Mesendoderm (in vitro differentiated cells): Measurements from ENCODE around the gene USP17L29. TPM values are rescaled to one million over a fixed set of nuclear protein-coding genes. Genes with fewer than 3 reads are reported as not detected.
"Not testable (repeated sequence)": the region's sequence is repeated elsewhere in the genome, so short reads cannot be mapped to it uniquely, and the experiment has no call there.

ENCODE experiments used
- DNase-seq: peaks from one replicate; pipeline ENCODE4 v3.0.0; 2013
- H2AK5ac ChIP-seq: 2 replicates; pipeline ENCODE4 v1.6.1; 2013; ENCODE audit warnings: low read length, inconsistent platforms
- H2BK120ac ChIP-seq: 2 replicates; pipeline ENCODE4 v1.6.1; 2013; ENCODE audit warnings: low read depth, mild to moderate bottlenecking, low read length, moderate library complexity, mixed read lengths
- H2BK15ac ChIP-seq: replicated peaks from 2 replicates; pipeline ENCODE4 v1.6.1; 2013; ENCODE audit warnings: low read depth, mild to moderate bottlenecking, moderate library complexity
- H2BK5ac ChIP-seq: 2 replicates; pipeline ENCODE4 v1.6.1; 2013; ENCODE audit warnings: low read length, inconsistent platforms
- H3K18ac ChIP-seq: 2 replicates; pipeline ENCODE4 v1.6.1; 2013; ENCODE audit warnings: mild to moderate bottlenecking, low read length, mixed read lengths
- H3K23ac ChIP-seq: one replicate; pipeline ENCODE4 v1.6.1; 2013; ENCODE audit warnings: low read length
- H3K27ac ChIP-seq: 2 replicates; pipeline ENCODE4 v1.5.1; 2013; ENCODE audit warnings: low read depth, mild to moderate bottlenecking, inconsistent platforms, low read length, moderate library complexity
- H3K27me3 ChIP-seq: 2 replicates; pipeline ENCODE4 v1.6.1; 2013; ENCODE audit warnings: low read length, control low read depth, mild to moderate bottlenecking, inconsistent platforms; ENCODE audit not compliant: insufficient read depth, poor library complexity
- H3K36me3 ChIP-seq: 2 replicates; pipeline ENCODE4 v1.6.1; 2013; ENCODE audit warnings: low read length, inconsistent platforms; ENCODE audit not compliant: control insufficient read depth, insufficient read depth
- H3K4ac ChIP-seq: one replicate; pipeline ENCODE4 v1.6.1; 2013; ENCODE audit warnings: low read depth, mild to moderate bottlenecking, low read length, moderate library complexity
- H3K4me1 ChIP-seq: 2 replicates; pipeline ENCODE4 v1.6.1; 2013; ENCODE audit warnings: low read depth, low read length, inconsistent platforms; ENCODE audit not compliant: control insufficient read depth
- H3K4me2 ChIP-seq: 2 replicates; pipeline ENCODE4 v1.6.1; 2013; ENCODE audit warnings: low read length
- H3K4me3 ChIP-seq: 2 replicates; pipeline ENCODE4 v1.5.1; 2013; ENCODE audit warnings: mild to moderate bottlenecking, low read length
- H3K56ac ChIP-seq: one replicate; pipeline ENCODE4 v1.6.1; 2013; ENCODE audit warnings: low read length
- H3K79me1 ChIP-seq: 2 replicates; pipeline ENCODE4 v1.6.1; 2013; ENCODE audit warnings: low read length, inconsistent platforms
- H3K79me2 ChIP-seq: 2 replicates; pipeline ENCODE4 v1.6.1; 2013; ENCODE audit warnings: mild to moderate bottlenecking, low read length; ENCODE audit not compliant: control insufficient read depth, insufficient read depth
- H3K9ac ChIP-seq: 2 replicates; pipeline ENCODE4 v1.6.1; 2013; ENCODE audit warnings: low read length, inconsistent platforms
- H4K5ac ChIP-seq: one replicate; pipeline ENCODE4 v1.6.1; 2013; ENCODE audit warnings: low read length
- H4K8ac ChIP-seq: one replicate; pipeline ENCODE4 v1.6.1; 2013; ENCODE audit warnings: low read depth, mild to moderate bottlenecking, control low read depth, low read length, moderate library complexity
- WGBS: extraction: QIAGEN DNeasy Blood & Tissue Kit; methylation state at CpG from one replicate; pipeline ENCODE4 v1.1.7; 2013; ENCODE audit warnings: low lambda C conversion rate, missing lambda C conversion rate; ENCODE audit not compliant: insufficient coverage; ENCODE audit errors: extremely low coverage; 5-methylcytosine and 5-hydroxymethylcytosine counted together
- polyA plus RNA-seq, 2 experiments: library from polyadenylated mRNA; stranded (reverse); fragments of 200-250 nt; gene quantifications; one replicate each; pipeline ENCODE4 v1.2.3, GENCODE V29; 2013

The USP17L29 gene, protein sequence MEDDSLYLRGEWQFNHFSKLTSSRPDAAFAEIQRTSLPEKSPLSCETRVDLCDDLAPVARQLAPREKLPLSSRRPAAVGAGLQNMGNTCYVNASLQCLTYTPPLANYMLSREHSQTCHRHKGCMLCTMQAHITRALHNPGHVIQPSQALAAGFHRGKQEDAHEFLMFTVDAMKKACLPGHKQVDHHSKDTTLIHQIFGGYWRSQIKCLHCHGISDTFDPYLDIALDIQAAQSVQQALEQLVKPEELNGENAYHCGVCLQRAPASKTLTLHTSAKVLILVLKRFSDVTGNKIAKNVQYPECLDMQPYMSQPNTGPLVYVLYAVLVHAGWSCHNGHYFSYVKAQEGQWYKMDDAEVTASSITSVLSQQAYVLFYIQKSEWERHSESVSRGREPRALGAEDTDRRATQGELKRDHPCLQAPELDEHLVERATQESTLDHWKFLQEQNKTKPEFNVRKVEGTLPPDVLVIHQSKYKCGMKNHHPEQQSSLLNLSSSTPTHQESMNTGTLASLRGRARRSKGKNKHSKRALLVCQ
- not detected for polyA plus RNA-seq (2013, experiment 1 of 2)
- not detected for polyA plus RNA-seq (2013, experiment 2 of 2)

DNA sequence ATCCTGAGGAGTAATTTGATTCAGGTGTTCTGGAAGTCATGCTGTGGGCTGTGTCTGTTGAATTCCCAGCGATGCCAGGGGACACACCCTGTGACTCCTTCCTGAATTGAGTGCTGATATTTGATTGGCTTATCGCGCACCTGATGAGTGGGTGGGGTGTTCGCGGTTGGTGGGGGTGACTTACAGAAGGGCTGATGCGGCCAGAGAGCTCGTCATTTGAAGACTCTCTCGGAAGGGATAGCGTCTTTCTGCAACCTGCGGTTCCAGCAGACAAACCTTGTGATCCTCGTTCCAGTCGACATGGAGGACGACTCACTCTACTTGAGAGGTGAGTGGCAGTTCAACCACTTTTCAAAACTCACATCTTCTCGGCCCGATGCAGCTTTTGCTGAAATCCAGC, at the start of gene USP17L29:
Gene USP17L29, plus strand, starts transcription at position 301 of the 400 bp plus-strand sequence. Its CDS starts 0 bp downstream, at position 301.
- not testable (repeated sequence) for H3K4me1 ChIP-seq, H3K56ac ChIP-seq, H4K8ac ChIP-seq, DNase-seq, H2BK120ac ChIP-seq, H3K4me2 ChIP-seq, H3K9ac ChIP-seq, H3K4me3 ChIP-seq, H3K79me1 ChIP-seq, H2AK5ac ChIP-seq, H3K27me3 ChIP-seq, H4K5ac ChIP-seq, H3K27ac ChIP-seq, H2BK5ac ChIP-seq, H2BK15ac ChIP-seq, H3K4ac ChIP-seq, H3K36me3 ChIP-seq, H3K23ac ChIP-seq, H3K79me2 ChIP-seq, H3K18ac ChIP-seq
- no CpG with 5 or more reads among the region's 15 CpGs for WGBS

GRCh38 chr4:9324191-9324590, 29.2 kb upstream of the USP17L29 start:
- H3K18ac ChIP-seq, H3K36me3 ChIP-seq, H3K4me1 ChIP-seq, DNase-seq, H4K5ac ChIP-seq, H2BK15ac ChIP-seq, H2BK5ac ChIP-seq, H3K79me2 ChIP-seq, H3K27me3 ChIP-seq, H4K8ac ChIP-seq, H3K79me1 ChIP-seq, H2AK5ac ChIP-seq, H3K4ac ChIP-seq, H3K23ac ChIP-seq, H3K4me3 ChIP-seq, H3K9ac ChIP-seq, H3K27ac ChIP-seq, H3K4me2 ChIP-seq, H3K56ac ChIP-seq, H2BK120ac ChIP-seq: not testable (repeated sequence)
- no CpG with 5 or more reads among the region's 13 CpGs for WGBS

- not testable (repeated sequence) for H3K18ac ChIP-seq, H3K9ac ChIP-seq, H4K5ac ChIP-seq, H2BK15ac ChIP-seq, H2AK5ac ChIP-seq, H3K27ac ChIP-seq, H3K56ac ChIP-seq, H3K79me2 ChIP-seq, H3K4me3 ChIP-seq, H3K36me3 ChIP-seq, H3K4me1 ChIP-seq, H3K27me3 ChIP-seq, H3K4me2 ChIP-seq, H3K79me1 ChIP-seq, H2BK120ac ChIP-seq, H3K4ac ChIP-seq, H3K23ac ChIP-seq, H2BK5ac ChIP-seq, DNase-seq, H4K8ac ChIP-seq
- WGBS, result no CpG with 5 or more reads among the region's 15 CpGs
Measured at GRCh38 chr4:9324865-9325264, 28.6 kb upstream of the USP17L29 start, which contains the start of gene USP17L24. USP17L24 (plus strand) TSS chr4:9325165; CDS start chr4:9325165, 0 bp downstream.

DNA sequence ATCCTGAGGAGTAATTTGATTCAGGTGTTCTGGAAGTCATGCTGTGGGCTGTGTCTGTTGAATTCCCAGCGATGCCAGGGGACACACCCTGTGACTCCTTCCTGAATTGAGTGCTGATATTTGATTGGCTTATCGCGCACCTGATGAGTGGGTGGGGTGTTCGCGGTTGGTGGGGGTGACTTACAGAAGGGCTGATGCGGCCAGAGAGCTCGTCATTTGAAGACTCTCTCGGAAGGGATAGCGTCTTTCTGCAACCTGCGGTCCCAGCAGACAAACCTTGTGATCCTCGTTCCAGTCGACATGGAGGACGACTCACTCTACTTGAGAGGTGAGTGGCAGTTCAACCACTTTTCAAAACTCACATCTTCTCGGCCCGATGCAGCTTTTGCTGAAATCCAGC, 23.8 kb upstream of the USP17L29 start, which contains the start of gene USP17L25:
Gene USP17L25, plus strand, starts transcription at position 301 of the 400 bp plus-strand sequence. Its CDS starts 0 bp downstream, at position 301.
- no CpG with 5 or more reads among the region's 15 CpGs for WGBS
- H3K56ac ChIP-seq, H3K27me3 ChIP-seq: not testable (repeated sequence)

DNA sequence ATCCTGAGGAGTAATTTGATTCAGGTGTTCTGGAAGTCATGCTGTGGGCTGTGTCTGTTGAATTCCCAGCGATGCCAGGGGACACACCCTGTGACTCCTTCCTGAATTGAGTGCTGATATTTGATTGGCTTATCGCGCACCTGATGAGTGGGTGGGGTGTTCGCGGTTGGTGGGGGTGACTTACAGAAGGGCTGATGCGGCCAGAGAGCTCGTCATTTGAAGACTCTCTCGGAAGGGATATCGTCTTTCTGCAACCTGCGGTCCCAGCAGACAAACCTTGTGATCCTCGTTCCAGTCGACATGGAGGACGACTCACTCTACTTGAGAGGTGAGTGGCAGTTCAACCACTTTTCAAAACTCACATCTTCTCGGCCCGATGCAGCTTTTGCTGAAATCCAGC, 19.1 kb upstream of the USP17L29 start, which contains the start of gene USP17L26:
Gene USP17L26, plus strand, starts transcription at position 301 of the 400 bp plus-strand sequence. Its CDS starts 0 bp downstream, at position 301.
- not testable (repeated sequence) for H3K36me3 ChIP-seq, H3K27ac ChIP-seq, H3K79me1 ChIP-seq, H3K4me1 ChIP-seq, H4K5ac ChIP-seq, H2BK5ac ChIP-seq, H2AK5ac ChIP-seq, H3K27me3 ChIP-seq, H3K4me3 ChIP-seq, H3K56ac ChIP-seq, H2BK120ac ChIP-seq, H3K4ac ChIP-seq, DNase-seq, H3K18ac ChIP-seq, H3K23ac ChIP-seq, H4K8ac ChIP-seq, H3K4me2 ChIP-seq, H3K79me2 ChIP-seq, H3K9ac ChIP-seq, H2BK15ac ChIP-seq
- no CpG with 5 or more reads among the region's 15 CpGs for WGBS

More for the DNA sequence above, 23.8 kb upstream of the USP17L29 start, which contains the start of gene USP17L25:
- H4K5ac ChIP-seq, H3K27ac ChIP-seq, H2BK120ac ChIP-seq, DNase-seq, H3K4ac ChIP-seq, H2BK5ac ChIP-seq, H3K79me2 ChIP-seq, H3K36me3 ChIP-seq, H3K23ac ChIP-seq, H3K4me3 ChIP-seq, H3K4me2 ChIP-seq, H3K9ac ChIP-seq, H3K4me1 ChIP-seq, H2AK5ac ChIP-seq, H3K18ac ChIP-seq, H4K8ac ChIP-seq, H3K79me1 ChIP-seq, H2BK15ac ChIP-seq: not testable (repeated sequence)
